HK-2 (cell line): Measurements from ENCODE around the gene ATG4D.
"Not testable (repeated sequence)": the region's sequence is repeated elsewhere in the genome, so short reads cannot be mapped to it uniquely, and the experiment has no call there.

Experiments used
- DNase-seq: peaks from one replicate; pipeline ENCODE4 v3.0.0-alpha.2; 2018; ENCODE audit not compliant: unreplicated experiment

Gene ATG4D

DNA sequence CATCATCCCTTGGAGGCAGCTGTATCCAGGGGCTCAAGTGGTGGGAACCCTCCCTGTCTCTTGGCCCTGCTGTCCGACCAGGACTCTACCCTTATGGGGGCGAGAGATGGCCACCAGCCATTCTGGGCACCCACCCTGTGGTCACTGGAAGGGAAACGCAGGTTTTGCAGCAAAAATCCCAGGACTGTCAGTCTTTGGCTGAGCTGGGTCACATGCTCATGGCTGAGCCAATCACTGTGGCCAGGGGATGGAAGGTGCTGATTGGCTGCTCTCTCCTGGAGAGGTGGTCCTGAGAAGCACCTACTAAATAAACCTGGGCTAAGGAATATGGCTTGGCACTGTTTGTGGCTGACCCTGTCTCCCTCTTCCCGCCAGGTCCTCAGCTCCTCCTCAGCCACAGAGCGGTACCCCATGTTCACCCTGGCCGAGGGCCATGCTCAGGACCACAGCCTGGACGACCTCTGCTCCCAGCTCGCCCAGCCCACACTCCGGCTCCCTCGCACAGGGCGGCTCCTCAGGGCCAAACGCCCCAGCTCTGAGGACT, 8.9 kb downstream of the ATG4D start:
- peak; percentile 46 for DNase-seq

- no peak for DNase-seq
Measured at GRCh38 chr19:10553087-10553667, 9.5 kb downstream of the ATG4D start.

- no peak for DNase-seq
Measured at GRCh38 chr19:10553943-10554381, 10.3 kb downstream of the ATG4D start.

DNA sequence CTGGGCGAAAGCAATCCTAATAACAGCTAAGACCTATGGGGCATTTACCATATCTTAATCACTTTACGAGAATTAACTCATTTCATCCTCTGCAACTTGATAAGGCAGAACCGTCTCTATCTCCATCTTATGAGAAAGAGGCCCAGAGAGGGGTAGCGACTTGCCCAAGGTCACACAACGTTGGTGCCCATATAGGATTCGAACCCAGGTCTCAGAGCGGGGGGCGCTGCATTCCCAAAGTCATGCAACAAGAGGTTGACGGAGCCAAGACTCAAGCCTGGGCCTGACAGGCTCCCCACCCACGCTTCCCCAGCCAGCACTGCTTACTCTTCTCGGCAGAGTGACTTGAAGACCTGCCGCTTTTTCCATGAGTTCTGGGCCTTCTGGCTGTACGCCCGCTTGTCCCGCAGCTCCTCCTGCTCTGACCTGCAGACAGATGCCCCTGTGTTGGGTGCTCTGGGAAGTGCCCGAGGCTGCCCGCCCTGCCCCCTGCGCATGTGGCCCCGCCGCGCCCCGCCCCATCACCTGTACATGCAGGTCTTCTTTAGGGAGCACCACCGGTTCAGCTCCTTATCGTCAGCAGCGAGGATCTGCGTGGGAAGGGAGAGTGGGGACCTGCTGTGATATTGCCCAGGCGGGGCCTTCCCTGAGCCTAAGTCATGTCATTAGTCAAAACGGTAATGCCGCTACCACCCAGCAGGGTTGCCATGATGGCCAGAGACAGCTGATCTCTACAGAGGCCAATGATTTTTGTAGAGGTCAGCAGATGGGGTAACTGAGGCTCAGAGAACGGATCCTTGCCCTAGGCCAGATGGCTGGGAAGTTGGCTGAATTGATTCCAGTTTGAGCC, 11.3 kb downstream of the ATG4D start:
- DNase-seq = no peak

DNA sequence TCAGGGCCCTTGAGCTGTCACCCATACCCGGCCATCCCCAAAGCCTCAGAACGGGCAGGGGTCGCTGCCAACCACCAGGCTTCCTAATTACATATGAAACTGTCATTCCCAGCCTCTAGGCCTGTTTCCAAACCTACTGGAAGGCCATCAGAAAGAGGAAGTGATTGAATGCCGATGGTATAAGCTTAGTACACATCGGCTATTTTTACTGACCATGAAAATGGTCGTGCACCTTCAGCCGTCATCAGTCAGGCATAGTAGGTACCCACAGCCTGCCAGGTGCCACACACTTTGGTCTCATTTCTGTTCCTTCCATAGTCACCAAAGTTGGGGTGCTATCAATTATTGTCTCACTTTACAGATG, 11.9 kb downstream of the ATG4D start:
- no peak for DNase-seq

DNA sequence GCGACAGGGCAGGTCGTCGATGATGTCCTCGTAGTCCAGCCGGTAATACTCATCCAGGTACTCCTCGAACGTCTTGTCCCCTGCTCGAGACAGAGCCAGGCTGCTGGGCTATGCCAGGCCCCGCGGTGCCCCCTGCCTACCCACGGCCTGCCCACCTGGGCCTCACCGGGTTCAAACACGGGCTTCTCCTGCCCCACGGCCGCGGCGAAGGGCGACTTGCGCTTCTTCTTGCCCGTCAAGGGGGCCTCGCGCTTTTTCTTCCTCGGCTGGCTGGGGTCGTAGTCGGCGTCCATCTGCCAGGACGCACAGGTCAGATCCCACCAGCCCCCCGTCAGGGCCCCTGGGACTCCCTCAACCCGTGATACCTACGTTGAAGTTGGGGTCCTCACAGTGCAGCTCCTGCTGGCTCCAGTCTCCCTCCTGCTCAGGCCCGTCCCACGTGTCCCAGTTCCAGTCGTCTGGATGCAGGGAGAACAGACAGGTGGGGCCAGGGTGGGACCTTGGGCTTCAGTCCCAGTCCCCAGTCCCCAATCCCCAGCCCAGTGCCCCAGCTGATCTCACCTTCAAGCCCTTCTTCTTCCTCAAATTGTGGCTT, 14.0 kb downstream of the ATG4D start:
- DNase-seq = no peak

DNA sequence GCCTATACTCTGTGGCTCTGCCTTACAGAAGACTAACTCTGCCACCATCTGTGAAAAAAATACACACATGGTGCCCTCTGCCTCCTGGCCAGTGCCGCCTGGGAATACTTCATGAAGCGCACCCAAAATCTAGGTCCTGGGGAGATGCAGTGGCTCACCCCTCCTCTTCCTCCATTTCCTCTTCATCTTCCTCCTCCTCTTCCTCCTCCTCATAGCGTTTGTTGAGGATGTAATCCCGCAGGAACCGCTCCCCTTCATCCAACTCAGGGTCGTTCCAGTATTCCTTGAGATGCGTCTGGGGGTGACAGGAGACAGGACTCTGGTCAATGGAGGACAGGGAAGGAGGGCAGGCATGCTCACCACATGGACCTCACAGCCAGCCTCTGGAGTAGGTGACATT, 16.4 kb downstream of the ATG4D start:
- no peak for DNase-seq

- DNase-seq = no peak
Measured at GRCh38 chr19:10562609-10563008, 18.9 kb downstream of the ATG4D start.

DNA sequence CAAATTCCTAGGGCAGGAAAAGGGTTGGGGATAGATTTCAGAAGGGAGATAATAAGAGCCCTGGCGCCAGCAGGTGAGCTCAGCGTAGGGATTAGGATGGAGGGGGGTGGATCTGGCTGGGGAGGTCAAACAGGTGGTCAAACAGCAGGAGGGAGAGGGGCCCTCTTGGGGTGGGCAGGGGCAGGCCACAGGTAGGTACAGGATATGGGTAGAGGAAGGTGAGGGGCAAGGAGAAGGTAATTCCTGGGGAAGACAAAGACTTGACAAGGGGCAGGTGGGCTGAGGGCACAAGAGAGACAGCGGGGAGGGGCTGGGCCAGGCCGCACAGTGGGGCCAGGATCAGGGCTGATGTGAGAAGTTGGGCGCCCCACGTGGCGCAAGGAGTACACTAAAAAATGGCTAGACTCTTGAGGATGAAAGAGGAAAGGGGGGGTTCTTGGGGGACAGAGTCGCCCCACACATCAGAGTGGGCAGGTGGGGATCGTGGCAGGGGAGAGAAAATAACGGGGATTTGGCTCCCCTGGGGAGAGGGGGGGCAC, 21.4 kb downstream of the ATG4D start:
- peak; percentile 34 for DNase-seq

- peak; percentile 99 for DNase-seq
Measured at GRCh38 chr19:10565567-10566407, 22.1 kb downstream of the ATG4D start, which contains the start of gene KRI1. KRI1 (minus strand) TSS chr19:10566010; CDS start chr19:10565999, 11 bp downstream.

GRCh38 chr19:10566408-10566657, 22.6 kb downstream of the ATG4D start:
- no peak for DNase-seq

DNA sequence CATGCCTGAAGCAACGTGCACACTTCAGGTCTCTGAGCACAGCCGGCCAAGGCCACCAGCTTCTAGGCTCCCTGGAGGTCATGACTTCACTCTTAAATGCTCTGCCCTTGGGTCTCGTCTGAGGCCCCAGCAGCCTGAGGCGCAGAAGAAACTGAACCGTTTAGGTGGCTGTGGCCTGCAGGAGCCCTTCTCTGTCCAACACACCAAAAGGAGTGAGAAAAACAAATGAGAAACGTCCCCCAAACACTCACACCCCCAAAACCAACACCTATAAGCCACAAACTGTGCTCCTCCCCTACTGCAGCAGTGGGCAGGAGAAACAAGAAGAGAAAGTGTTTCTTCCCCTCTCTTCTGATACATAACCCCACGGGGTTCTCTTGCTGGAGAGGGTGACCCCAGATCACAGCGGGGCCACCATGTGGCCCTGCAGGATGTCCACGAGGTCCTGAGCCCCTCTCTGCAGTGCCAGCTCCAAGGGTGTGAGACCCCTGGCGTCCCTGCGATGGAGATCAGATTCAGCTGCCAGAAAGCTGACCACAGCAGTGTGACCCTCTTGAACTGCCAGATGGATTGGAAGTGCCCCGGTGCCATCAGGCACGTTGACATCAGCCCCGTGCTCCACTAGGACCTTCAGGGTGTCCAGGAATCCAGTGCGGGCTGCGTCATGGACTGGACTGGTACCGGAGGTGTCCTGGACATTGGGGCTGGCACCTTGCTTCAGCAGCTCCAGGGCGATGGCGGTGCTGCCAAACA, 23.1 kb downstream of the ATG4D start:
- no peak for DNase-seq

DNA sequence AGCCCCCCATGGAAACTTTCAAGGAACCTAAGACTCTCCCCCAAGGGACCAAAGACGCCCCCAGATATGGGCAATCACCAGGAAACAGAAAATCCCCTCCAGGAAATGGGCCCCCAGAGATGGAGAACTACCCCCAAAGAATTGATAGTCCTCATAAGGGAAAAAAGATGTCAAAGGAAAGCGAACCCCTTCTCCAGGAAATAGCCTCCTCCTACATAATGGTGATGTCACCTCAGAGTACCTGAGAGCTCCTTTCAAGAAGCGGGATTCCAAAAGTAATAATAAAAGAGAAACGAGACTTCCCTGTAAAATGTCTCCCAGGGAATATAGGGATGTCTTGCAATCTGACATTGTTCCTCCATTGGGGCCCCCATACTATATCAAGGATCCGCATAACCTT, 24.0 kb downstream of the ATG4D start:
- DNase-seq = no peak

DNA sequence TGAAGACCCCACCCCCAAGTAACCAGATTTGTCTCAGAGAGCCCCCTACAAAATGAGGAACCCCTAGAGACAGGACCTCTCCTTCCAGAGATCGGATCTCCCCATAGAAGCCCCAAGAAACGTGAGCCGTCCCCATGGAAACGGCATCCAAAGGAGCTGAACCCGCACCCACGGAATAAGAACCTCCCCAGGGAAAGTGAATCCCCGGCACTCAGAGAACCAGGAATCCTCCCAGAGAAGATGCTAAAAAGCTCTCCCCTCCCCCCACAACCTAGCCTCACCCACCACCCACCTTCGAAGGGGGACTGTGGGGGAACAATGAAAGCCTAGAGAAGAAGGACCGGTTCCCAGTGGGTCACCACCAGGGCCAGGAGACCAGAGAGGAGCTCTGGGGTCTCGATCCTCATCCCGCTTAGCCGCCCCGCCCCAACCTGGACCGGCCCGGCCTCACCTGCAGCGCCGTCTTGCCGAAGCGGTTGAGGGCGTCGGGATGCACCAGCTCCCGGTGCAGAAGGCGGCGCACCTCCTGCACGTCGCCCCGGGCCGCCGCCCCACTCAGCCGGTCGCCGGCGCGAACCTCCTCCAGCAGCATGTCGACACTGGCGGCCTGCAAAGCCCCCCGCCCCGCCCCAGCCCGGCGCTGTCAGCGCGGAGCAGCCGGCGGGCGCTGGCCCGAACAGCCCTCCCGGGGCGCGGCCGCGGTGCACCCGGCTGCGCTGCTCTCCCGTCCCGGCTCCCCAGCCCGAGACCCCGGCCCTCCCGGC, 24.5 kb downstream of the ATG4D start:
- peak; percentile 61 for DNase-seq

- DNase-seq = peak; percentile 99
Measured at GRCh38 chr19:10568826-10569651, 25.3 kb downstream of the ATG4D start, which contains the start of gene CDKN2D. CDKN2D (minus strand) TSS chr19:10568979; CDS start chr19:10568653, 326 bp downstream.

GRCh38 chr19:10573793-10574192, 30.1 kb downstream of the ATG4D start:
- DNase-seq = not testable (repeated sequence)

GRCh38 chr19:10574462-10574861, 30.8 kb downstream of the ATG4D start:
- no peak for DNase-seq

DNA sequence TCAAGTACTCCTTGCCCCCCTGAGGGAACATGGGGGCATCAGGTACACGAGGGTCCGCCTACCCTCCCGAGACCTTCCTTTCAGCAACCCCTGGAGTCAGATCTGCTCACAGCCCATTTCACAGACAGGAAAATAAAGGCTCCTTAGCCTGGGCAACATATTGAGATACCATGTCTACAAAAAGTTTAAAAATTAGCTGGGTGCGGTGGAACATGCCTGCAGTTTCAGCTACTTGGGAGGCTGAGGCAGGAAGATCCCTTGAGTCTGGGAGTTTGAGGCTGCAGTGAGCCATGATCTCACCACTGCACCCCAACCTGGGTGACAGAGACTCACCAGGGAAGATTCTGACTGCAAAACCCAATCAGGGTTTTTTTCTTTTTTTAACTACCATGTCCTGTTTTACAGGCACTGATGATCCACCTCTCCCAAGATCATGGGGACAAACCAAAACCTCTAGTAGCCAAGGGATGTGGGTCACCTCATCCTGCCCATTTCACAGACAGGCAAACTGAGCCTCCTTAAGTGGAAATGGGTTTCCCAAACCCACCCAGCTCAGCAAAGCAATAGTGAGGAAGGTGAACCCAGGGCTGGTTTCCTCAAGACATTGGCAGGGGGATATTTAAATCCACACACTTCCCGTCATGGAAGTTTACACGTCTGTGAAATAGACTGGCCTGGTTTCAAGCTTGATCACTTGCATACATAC, 31.5 kb downstream of the ATG4D start:
- DNase-seq = no peak

DNA sequence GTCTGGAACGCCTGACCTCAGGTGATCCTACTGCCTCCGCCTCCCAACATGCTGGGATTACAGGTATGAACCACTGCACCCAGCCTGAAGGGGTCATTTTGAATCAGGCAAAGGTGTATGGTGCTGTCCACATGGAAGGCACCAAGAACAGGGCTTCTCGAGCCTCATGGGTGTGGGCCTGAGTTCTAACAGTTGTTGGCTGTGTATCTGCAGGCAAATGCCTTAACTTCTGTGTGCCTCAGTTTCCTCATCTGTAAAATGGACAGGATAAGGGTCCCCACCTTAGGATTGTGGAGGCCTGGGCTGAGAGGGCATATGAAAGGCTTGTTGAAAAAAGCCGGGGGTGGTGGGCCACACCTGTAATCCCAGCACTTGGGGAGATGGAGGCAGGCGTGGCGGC, 34.2 kb downstream of the ATG4D start:
- no peak for DNase-seq
